PC-9 (cell line): Measurements from ENCODE around the gene DNAL4. TPM values are rescaled to one million over a fixed set of nuclear protein-coding genes. Genes with fewer than 3 reads are reported as not detected.

Experiments used
- BruUV-seq: library from RNA; stranded (reverse); fragments of 400-500 nt; replicated peaks from 2 replicates; lab custom pipeline; 2021; lab: Mats Ljungman, UMichigan
- CTCF ChIA-PET: fragments of 300-600 bp; sonication (Branson Sonifier 250); formaldehyde crosslinking; loops from one replicate; lab custom pipeline; 2022; ENCODE audit warnings: antibody characterized with exemption; lab: Charles Lee
- POLR2A ChIA-PET: fragments of 300-600 bp; sonication (Branson Sonifier 250); formaldehyde crosslinking; loops from one replicate; lab custom pipeline; 2022; ENCODE audit warnings: antibody characterized with exemption; ENCODE audit not compliant: unreplicated experiment; lab: Charles Lee
- DNase-seq, 2 experiments: peaks; one replicate each; pipeline versions ENCODE4 v3.0.0 to v3.0.0-alpha.2; 2015 to 2022; ENCODE audit warnings: mixed read lengths in 1 of 2
- H2AFZ ChIP-seq: fragments of 200-600 bp; sonication (generic); 2 replicates; pipeline ENCODE4 v1.8.1; 2017; ENCODE audit warnings: antibody characterized with exemption
- H3F3A ChIP-seq: fragments of 200-600 bp; sonication (generic); 2 replicates; pipeline ENCODE4 v1.8.1; 2017; ENCODE audit warnings: antibody characterized with exemption, mild to moderate bottlenecking, low read depth; ENCODE audit not compliant: insufficient read depth
- H3K27ac ChIP-seq: fragments of 200-600 bp; sonication (generic); 2 replicates; pipeline ENCODE4 v1.6.1; 2016; ENCODE audit warnings: mixed run types
- H3K27me3 ChIP-seq: fragments of 200-600 bp; sonication (generic); 2 replicates; pipeline ENCODE4 v1.6.1; 2016; ENCODE audit warnings: low read depth, mixed run types; ENCODE audit not compliant: insufficient read depth
- H3K36me3 ChIP-seq: fragments of 200-600 bp; sonication (generic); 2 replicates; pipeline ENCODE4 v1.6.1; 2016; ENCODE audit warnings: low read depth, mixed run types
- H3K4me1 ChIP-seq: fragments of 200-600 bp; sonication (generic); replicated peaks from 2 replicates; pipeline ENCODE4 v1.6.1; 2016; ENCODE audit warnings: mixed run types; ENCODE audit not compliant: insufficient read depth
- H3K4me2 ChIP-seq: fragments of 200-600 bp; sonication (generic); 2 replicates; pipeline ENCODE4 v1.6.1; 2017; ENCODE audit warnings: mixed run types
- H3K4me3 ChIP-seq: fragments of 200-600 bp; sonication (generic); 2 replicates; pipeline ENCODE4 v1.6.1; 2016; ENCODE audit warnings: mixed run types
- H3K79me2 ChIP-seq: fragments of 200-600 bp; sonication (generic); 2 replicates; pipeline ENCODE4 v1.6.1; 2017; ENCODE audit warnings: low read depth, mixed run types
- H3K9me2 ChIP-seq: fragments of 200-600 bp; sonication (generic); 2 replicates; pipeline ENCODE4 v1.8.1; 2017; ENCODE audit warnings: mild to moderate bottlenecking; ENCODE audit not compliant: insufficient read depth
- H3K9me3 ChIP-seq: fragments of 200-600 bp; sonication (generic); 2 replicates; pipeline ENCODE4 v1.8.1; 2016; ENCODE audit warnings: low read depth; ENCODE audit not compliant: insufficient read depth
- H4K20me1 ChIP-seq: fragments of 200-600 bp; sonication (generic); 2 replicates; pipeline ENCODE4 v1.8.1; 2017; ENCODE audit not compliant: insufficient read depth
- EZH2 ChIP-seq: fragments of 200-600 bp; sonication (generic); IDR thresholded peaks from 2 replicates; pipeline ENCODE4 v1.8.0; 2017; ENCODE audit warnings: antibody characterized with exemption, low read depth
- intact Hi-C: fragments of 100-400 bp; cut with micrococcal nuclease; formaldehyde crosslinking; loops from one replicate; pipeline ENCODE4 v1.10.0; 2022; ENCODE audit not compliant: unreplicated experiment
- total RNA-seq: library from RNA; stranded (reverse); gene quantifications from 2 replicates; pipeline ENCODE4 v1.2.3, GENCODE V29; 2021
- TF ChIP-seq, protein P1 (sequence below): fragments of 200-600 bp; sonication (generic); conservative IDR thresholded peaks from 2 replicates; pipeline ENCODE4 v1.6.1; 2017; ENCODE audit warnings: mixed run types, antibody characterized with exemption, mild to moderate bottlenecking, moderate library complexity

DNAL4 gene
- total RNA-seq, 1 experiment from 2014 or later, result 50.3 TPM

- H3F3A ChIP-seq, result peaks cover 37% of the 10 kb centered on the region; the same call in 1 of the 2 replicates
- POLR2A ChIA-PET, result no interaction called here
- peaks cover 7% of the 10 kb centered on the region; the same call in 1 of the 2 replicates for H3K4me1 ChIP-seq
- peaks cover 41% of the 10 kb centered on the region for H3K36me3 ChIP-seq
- no peaks in the 10 kb centered on the region for H3K27me3 ChIP-seq
- CTCF ChIA-PET, result interaction anchor here (0.6 kb wide), 1 partner anchor 788 kb away, joined by 10 read pairs; no protein-coding TSS in a partner anchor
- no peaks in the 10 kb centered on the region for H3K9me2 ChIP-seq
- intact Hi-C loops, result no loop called here
- H3K79me2 ChIP-seq, result no peaks in the 10 kb centered on the region
- H3K4me2 ChIP-seq, result no peak overlapping the region
- peaks cover 9% of the 10 kb centered on the region for H4K20me1 ChIP-seq
- TF ChIP-seq EZH2, result no peak
- TF ChIP-seq, protein P1, sequence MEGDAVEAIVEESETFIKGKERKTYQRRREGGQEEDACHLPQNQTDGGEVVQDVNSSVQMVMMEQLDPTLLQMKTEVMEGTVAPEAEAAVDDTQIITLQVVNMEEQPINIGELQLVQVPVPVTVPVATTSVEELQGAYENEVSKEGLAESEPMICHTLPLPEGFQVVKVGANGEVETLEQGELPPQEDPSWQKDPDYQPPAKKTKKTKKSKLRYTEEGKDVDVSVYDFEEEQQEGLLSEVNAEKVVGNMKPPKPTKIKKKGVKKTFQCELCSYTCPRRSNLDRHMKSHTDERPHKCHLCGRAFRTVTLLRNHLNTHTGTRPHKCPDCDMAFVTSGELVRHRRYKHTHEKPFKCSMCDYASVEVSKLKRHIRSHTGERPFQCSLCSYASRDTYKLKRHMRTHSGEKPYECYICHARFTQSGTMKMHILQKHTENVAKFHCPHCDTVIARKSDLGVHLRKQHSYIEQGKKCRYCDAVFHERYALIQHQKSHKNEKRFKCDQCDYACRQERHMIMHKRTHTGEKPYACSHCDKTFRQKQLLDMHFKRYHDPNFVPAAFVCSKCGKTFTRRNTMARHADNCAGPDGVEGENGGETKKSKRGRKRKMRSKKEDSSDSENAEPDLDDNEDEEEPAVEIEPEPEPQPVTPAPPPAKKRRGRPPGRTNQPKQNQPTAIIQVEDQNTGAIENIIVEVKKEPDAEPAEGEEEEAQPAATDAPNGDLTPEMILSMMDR, result no peak
- H2AFZ ChIP-seq, result no peak overlapping the region
- no peak for DNase-seq
- no peaks in the 10 kb centered on the region for H3K9me3 ChIP-seq
- no peak overlapping the region for H3K4me3 ChIP-seq
- H3K27ac ChIP-seq, result no peak overlapping the region
- BruUV-seq, result no TSS peak
Measured at GRCh38 chr22:38738475-38739070, 55.4 kb downstream of the DNAL4 start.

DNA sequence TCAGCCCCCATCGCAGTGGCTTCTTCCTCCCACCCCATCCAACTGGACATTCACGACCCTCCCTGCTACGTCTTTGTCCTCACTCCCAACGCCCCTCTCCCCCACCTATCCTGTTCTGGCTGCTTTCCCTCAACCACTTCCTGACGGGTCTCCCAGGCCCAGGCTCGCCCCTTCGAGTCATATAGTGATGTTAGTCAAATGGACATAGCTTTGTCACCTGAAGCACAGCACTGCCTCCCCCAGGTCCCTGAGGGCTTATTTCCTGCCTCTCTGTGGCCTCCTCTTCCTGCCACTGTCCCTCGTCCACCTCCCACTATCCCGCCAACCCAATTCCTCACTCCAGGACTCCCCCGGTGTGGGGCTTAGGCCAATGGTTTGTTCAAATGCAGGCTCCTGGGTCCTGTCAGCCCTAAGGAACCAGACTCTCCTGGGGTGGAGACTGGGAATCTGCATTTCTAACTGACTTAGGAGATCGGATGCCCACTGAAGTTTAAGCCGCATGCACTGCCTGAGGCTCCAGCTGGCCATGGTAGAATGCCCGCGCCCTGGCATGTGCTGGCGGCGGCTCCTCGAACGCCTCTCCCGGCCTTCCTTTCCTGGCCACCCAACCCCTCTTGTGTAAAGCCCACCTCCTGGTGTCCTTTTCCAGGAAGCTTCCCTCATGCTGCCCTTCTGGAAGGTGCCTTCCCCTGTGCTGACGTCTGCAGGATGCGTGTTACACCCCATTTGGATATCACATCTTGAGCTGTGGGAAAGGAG, 56.5 kb downstream of the DNAL4 start:
- peaks cover 43% of the 10 kb centered on the region for H3K36me3 ChIP-seq
- intact Hi-C loops, result no loop called here

DNA sequence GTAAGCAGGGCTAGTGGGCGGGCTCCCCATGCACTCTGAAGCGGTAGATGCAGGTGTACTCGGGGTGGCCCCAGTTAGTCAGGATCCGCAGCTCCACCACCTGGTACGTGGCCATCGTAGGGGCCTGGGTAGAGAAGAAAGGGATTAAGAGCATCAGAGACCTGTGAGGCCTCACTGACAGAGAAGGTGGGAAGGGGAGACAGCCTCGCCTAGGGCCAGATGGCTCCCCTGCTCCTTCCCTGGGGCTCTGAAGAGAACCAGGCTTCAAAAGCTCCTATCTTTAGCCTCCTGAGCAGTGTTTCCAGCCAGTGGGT, 57.7 kb downstream of the DNAL4 start:
- Histone ChIP-seq H3K36me3 (peaks cover 38% of the 10 kb centered on the region), H3K27ac (no peak overlapping the region), H3K79me2 (no peaks in the 10 kb centered on the region), H2AFZ (no peak overlapping the region), H3K4me2 (no peak overlapping the region), H3K4me1 (peaks cover 7% of the 10 kb centered on the region; the same call in 1 of the 2 replicates), H4K20me1 (peaks cover 24% of the 10 kb centered on the region), H3K4me3 (no peak overlapping the region), H3K9me2 (no peaks in the 10 kb centered on the region), H3K9me3 (no peaks in the 10 kb centered on the region), H3K27me3 (no peaks in the 10 kb centered on the region), H3F3A (peaks cover 42% of the 10 kb centered on the region)
- DNase-seq, result no peak
- TF ChIP-seq, protein P1, result no peak
- TF ChIP-seq EZH2, result no peak
- intact Hi-C loops, result no loop called here
- no TSS peak for BruUV-seq
- ChIA-PET CTCF (interaction anchor here (0.7 to 1.6 kb wide), 3 partner anchors 11 to 684 kb away, joined by 3 to 8 read pairs (median 4); no protein-coding TSS in a partner anchor), POLR2A (interaction anchor here (0.6 kb wide), 1 partner anchor 118 kb away, joined by 4 read pairs; no protein-coding TSS in a partner anchor)

More for the DNA sequence above, 56.5 kb downstream of the DNAL4 start:
- Histone ChIP-seq H3K27ac (no peak overlapping the region), H4K20me1 (peaks cover 18% of the 10 kb centered on the region), H3K9me3 (no peaks in the 10 kb centered on the region), H2AFZ (no peak overlapping the region), H3K4me2 (no peak overlapping the region), H3K9me2 (no peaks in the 10 kb centered on the region), H3K4me1 (peaks cover 7% of the 10 kb centered on the region; the same call in 1 of the 2 replicates), H3F3A (peaks cover 39% of the 10 kb centered on the region), H3K27me3 (no peaks in the 10 kb centered on the region), H3K79me2 (no peaks in the 10 kb centered on the region), H3K4me3 (no peak overlapping the region)
- TF ChIP-seq EZH2, result no peak
- ChIA-PET POLR2A (interaction anchor here (0.7 kb wide), 1 partner anchor 24 kb away, joined by 4 read pairs; no protein-coding TSS in a partner anchor), CTCF (interaction anchor here (0.6 kb wide), 1 partner anchor 357 kb away, joined by 3 read pairs; no protein-coding TSS in a partner anchor)
- DNase-seq, result no peak
- BruUV-seq, result no TSS peak
